C4-2B (cell line): ENCODE results near the gene QSOX2.

Experiments used
- ZFX ChIP-seq: fragments of 450-650 bp; IDR thresholded peaks from 2 replicates; pipeline ENCODE4 v1.6.1; 2017
- TF ChIP-seq, protein P1 (sequence below): fragments of 450-650 bp; conservative IDR thresholded peaks from 2 replicates; pipeline ENCODE4 v1.5.1; 2017; ENCODE audit warnings: mild to moderate bottlenecking

DNA sequence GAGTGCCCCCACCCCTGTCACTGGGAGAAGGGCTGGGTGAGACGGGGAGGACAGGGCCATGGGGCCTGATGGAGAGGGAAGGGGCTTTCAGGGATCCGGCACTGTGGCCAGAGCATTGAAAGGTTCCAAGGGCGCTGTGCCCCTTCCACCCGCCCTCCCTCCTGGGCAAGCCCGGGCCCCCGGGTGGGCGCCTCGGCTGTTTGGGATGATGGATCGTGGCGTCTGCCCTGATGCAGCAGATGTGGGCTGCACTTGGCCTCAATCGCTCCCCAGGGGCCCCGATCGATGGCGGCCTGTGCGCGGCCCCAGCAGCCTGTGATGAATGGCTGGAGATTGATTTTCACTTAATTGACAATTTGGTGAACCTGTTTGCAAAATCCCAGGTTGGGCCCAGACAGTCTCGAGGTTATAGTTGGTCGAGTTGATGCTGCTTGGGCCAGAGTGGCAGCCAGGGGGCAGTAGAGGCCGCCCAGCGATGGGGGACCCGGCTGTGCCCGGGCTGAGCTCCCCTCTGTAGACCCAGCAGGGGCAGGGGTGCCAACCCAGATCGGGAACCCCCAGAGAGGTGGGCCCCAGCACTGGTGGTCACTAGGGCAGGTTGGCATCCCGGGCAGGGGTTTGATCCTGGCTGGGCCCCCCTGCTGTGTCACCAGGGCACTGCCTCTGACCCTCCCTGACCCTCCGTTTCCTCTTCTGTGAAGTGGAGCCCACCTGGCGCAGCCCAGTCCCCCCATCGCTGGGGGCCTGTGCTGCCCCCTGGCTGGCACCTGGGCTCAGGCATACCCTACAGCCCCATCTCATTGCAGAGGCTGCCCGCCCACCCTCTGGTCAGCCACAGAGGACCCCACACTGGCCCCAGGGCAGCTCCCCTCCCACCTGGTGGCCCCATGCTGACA, 75.4 kb downstream of the QSOX2 start:
- TF ChIP-seq, protein P1, sequence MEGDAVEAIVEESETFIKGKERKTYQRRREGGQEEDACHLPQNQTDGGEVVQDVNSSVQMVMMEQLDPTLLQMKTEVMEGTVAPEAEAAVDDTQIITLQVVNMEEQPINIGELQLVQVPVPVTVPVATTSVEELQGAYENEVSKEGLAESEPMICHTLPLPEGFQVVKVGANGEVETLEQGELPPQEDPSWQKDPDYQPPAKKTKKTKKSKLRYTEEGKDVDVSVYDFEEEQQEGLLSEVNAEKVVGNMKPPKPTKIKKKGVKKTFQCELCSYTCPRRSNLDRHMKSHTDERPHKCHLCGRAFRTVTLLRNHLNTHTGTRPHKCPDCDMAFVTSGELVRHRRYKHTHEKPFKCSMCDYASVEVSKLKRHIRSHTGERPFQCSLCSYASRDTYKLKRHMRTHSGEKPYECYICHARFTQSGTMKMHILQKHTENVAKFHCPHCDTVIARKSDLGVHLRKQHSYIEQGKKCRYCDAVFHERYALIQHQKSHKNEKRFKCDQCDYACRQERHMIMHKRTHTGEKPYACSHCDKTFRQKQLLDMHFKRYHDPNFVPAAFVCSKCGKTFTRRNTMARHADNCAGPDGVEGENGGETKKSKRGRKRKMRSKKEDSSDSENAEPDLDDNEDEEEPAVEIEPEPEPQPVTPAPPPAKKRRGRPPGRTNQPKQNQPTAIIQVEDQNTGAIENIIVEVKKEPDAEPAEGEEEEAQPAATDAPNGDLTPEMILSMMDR = peak; percentile 90
- no peak for TF ChIP-seq ZFX
